ENCODE results near the gene SLCO4A1.

Gene SLCO4A1

GRCh38 chr20:62639765-62640164, 2.5 kb upstream of the SLCO4A1 start:
- TF ChIP-seq, protein P1, sequence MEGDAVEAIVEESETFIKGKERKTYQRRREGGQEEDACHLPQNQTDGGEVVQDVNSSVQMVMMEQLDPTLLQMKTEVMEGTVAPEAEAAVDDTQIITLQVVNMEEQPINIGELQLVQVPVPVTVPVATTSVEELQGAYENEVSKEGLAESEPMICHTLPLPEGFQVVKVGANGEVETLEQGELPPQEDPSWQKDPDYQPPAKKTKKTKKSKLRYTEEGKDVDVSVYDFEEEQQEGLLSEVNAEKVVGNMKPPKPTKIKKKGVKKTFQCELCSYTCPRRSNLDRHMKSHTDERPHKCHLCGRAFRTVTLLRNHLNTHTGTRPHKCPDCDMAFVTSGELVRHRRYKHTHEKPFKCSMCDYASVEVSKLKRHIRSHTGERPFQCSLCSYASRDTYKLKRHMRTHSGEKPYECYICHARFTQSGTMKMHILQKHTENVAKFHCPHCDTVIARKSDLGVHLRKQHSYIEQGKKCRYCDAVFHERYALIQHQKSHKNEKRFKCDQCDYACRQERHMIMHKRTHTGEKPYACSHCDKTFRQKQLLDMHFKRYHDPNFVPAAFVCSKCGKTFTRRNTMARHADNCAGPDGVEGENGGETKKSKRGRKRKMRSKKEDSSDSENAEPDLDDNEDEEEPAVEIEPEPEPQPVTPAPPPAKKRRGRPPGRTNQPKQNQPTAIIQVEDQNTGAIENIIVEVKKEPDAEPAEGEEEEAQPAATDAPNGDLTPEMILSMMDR (conservative IDR thresholded peaks at IDR 0.05; ENCODE audit: low read depth, low read length) = no peak
- no peak for DNase-seq (ENCODE audit: low read depth)

GRCh38 chr20:62640870-62641269, 1.4 kb upstream of the SLCO4A1 start:
- no peak for DNase-seq (ENCODE audit: low read depth)
- TF ChIP-seq, protein P1 (conservative IDR thresholded peaks at IDR 0.05; ENCODE audit: low read depth, low read length) = no peak
- H3K4me3 ChIP-seq (ENCODE audit: low read depth, low read length) = no peak overlapping the region

More at GRCh38 chr20:62639765-62640164, 2.5 kb upstream of the SLCO4A1 start:
- H3K4me3 ChIP-seq (ENCODE audit: low read depth, low read length) = no peak overlapping the region

- DNase-seq (ENCODE audit: low read depth) = no peak
- TF ChIP-seq, protein P1 (conservative IDR thresholded peaks at IDR 0.05; ENCODE audit: low read depth, low read length) = no peak
- H3K4me3 ChIP-seq (ENCODE audit: low read depth, low read length) = peak overlapping the region; percentile 33
Observed at GRCh38 chr20:62641321-62642050, 817 bp upstream of the SLCO4A1 start.

GRCh38 chr20:62642666-62643520, 590 bp downstream of the SLCO4A1 start:
- DNase-seq (ENCODE audit: low read depth) = peak; percentile 23
- TF ChIP-seq, protein P1 (conservative IDR thresholded peaks at IDR 0.05; ENCODE audit: low read depth, low read length) = no peak
- no peak overlapping the region for H3K4me3 ChIP-seq (ENCODE audit: low read depth, low read length)

DNA sequence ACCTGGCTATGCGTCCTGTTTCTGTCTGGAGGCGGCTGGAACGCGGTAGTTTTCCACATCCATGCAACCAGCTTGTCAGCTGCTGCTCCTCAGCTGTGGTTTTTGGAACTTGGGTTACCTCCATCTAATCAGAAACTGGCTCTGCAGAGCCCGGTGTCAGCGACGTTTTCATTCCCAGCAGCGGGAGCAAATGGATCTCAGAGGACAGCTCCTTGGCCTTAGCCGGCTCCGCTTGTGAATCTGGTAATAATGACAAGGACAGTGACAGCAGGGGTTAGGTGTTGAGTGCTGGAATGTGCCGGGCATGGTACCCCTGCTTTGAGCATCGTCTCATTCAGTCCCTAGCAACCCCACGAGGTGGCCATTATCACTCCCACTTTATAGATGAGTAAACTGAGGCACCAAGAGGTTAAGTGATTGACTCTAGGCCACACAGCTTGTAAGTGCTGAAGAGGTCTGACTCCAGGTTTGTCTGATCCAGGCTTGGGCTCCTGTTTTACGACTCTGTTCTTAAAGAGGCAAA, 1.3 kb downstream of the SLCO4A1 start:
- TF ChIP-seq, protein P1 (conservative IDR thresholded peaks at IDR 0.05; ENCODE audit: low read depth, low read length) = no peak
- DNase-seq (ENCODE audit: low read depth) = no peak
- no peak overlapping the region for H3K4me3 ChIP-seq (ENCODE audit: low read depth, low read length)

DNA sequence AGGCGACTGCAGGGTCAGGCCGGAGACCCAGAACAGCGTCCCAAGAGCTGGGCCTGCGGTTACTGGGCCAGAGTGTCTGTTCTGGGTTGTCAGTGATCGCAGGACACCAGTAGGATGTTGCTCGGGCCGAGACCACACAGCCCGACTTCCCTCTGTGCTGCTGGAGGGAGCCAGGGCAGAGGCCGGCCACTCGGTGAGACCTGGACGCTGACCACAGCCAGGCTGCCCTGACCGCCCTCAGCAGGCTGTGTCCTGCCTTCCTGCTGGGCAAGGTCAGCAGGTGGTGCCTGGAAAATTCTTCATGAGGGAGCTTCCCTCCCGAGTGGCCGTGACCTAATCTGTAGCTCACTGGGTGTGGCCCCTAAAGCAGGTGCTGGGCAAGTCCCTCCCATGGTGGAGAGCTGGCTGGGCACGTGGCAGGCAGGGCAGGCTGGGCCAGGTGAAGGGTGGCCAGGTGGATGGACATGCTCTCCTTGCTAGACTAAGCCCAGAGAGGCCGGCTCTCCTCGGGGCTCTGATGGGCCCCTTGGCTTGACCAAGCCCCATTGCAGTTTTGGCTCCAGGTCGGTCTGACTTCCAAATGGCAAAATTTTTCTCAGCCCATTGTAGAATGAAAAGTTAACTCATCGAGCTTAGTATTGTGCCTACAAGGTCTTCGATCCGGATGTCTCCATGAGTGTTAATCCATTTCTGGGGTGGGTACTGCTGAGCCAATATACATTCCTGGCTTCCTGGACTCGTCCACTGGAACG, 1.9 kb downstream of the SLCO4A1 start:
- no peak overlapping the region for H3K4me3 ChIP-seq (ENCODE audit: low read depth, low read length)
- TF ChIP-seq, protein P1 (conservative IDR thresholded peaks at IDR 0.05; ENCODE audit: low read depth, low read length) = no peak
- no peak for DNase-seq (ENCODE audit: low read depth)
